NCI-H446 treated with DMSO at 0.1 percent for 48 hours (cell line): ENCODE results near the gene FBN3.

Experiments
- DNase-seq: peaks from one replicate; lab custom pipeline; 2025; lab: John Stamatoyannopoulos, UW

FBN3 gene

GRCh38 chr19:8148410-8149260 lies 757 bp downstream of the FBN3 start:
- no peak for DNase-seq

- no peak for DNase-seq
Observed at GRCh38 chr19:8148088-8148409, 1.3 kb downstream of the FBN3 start.

- no peak for DNase-seq
Observed at GRCh38 chr19:8147582-8147978, 1.8 kb downstream of the FBN3 start.

- no peak for DNase-seq
Observed at GRCh38 chr19:8146877-8147581, 2.4 kb downstream of the FBN3 start.

- DNase-seq = no peak
Observed at GRCh38 chr19:8144273-8144995, 5.0 kb downstream of the FBN3 start.

- no peak for DNase-seq
Observed at GRCh38 chr19:8143041-8143440, 6.4 kb downstream of the FBN3 start.

GRCh38 chr19:8142513-8142900 lies 6.9 kb downstream of the FBN3 start:
- no peak for DNase-seq

GRCh38 chr19:8141726-8142512 lies 7.5 kb downstream of the FBN3 start:
- no peak for DNase-seq

GRCh38 chr19:8138201-8138600 lies 11.2 kb downstream of the FBN3 start:
- no peak for DNase-seq

GRCh38 chr19:8137425-8137824 lies 12.0 kb downstream of the FBN3 start:
- DNase-seq = no peak

GRCh38 chr19:8135946-8136618 lies 13.3 kb downstream of the FBN3 start:
- DNase-seq = no peak

GRCh38 chr19:8132858-8133458 lies 16.4 kb downstream of the FBN3 start:
- no peak for DNase-seq

GRCh38 chr19:8131517-8131916 lies 17.9 kb downstream of the FBN3 start:
- DNase-seq = no peak

- DNase-seq = no peak
Observed at GRCh38 chr19:8129061-8129618, 20.3 kb downstream of the FBN3 start.

- no peak for DNase-seq
Observed at GRCh38 chr19:8128551-8128950, 20.8 kb downstream of the FBN3 start.

GRCh38 chr19:8127311-8127710 lies 22.1 kb downstream of the FBN3 start:
- no peak for DNase-seq

GRCh38 chr19:8126511-8126910 lies 22.9 kb downstream of the FBN3 start:
- no peak for DNase-seq

- DNase-seq = no peak
Observed at GRCh38 chr19:8126008-8126407, 23.4 kb downstream of the FBN3 start.

GRCh38 chr19:8123683-8124082 lies 25.7 kb downstream of the FBN3 start:
- no peak for DNase-seq

- DNase-seq = no peak
Observed at GRCh38 chr19:8120636-8121480, 28.5 kb downstream of the FBN3 start.
